ENCODE results near the gene MRTFB. TPM values are rescaled to one million over a fixed set of nuclear protein-coding genes. Genes with fewer than 3 reads are reported as not detected.

Gene MRTFB
- total RNA-seq, 4 donors from 2014 or later, result 37.8 to 82.7 (median 47.9) TPM

GRCh38 chr16:14304891-14305460 lies 233.9 kb downstream of the MRTFB start:
- Histone ChIP-seq H3K36me3 (no peaks in the 10 kb centered on the region), H3K4me1 (peaks cover 10 to 66% (median 24%) of the 10 kb centered on the region in 4 donors), H3K9me3 (no peaks in the 10 kb centered on the region), H3K4me3 (no peak overlapping the region), H3K27me3 (peaks cover 23% of the 10 kb centered on the region), H3K27ac (no peak overlapping the region)
- no peak for DNase-seq
- in situ Hi-C loops (cut with MboI; ENCODE audit: low pct_ligation_motif_present in 1 of 4, low pct_unique_long_range_greater_than_20kb in 1 of 4, low sequenced_read_pairs in 3 of 4) (loop anchor here in 2 of 4 donors (10.0 kb wide), 1 partner anchor 220 kb away; no protein-coding TSS in a partner anchor), intact Hi-C loops (cut with DNase I; ENCODE audit: low total_unique reads) (no loop called here)
- 62 to 84% methylated on average over 9 to 12 of the region's 12 CpGs for WGBS, 2 donors (ENCODE audit: low coverage in 1 of 2)
- no peak for TF ChIP-seq POLR2AphosphoS5 (IDR thresholded peaks at IDR 0.05)
- TF ChIP-seq, protein P1, sequence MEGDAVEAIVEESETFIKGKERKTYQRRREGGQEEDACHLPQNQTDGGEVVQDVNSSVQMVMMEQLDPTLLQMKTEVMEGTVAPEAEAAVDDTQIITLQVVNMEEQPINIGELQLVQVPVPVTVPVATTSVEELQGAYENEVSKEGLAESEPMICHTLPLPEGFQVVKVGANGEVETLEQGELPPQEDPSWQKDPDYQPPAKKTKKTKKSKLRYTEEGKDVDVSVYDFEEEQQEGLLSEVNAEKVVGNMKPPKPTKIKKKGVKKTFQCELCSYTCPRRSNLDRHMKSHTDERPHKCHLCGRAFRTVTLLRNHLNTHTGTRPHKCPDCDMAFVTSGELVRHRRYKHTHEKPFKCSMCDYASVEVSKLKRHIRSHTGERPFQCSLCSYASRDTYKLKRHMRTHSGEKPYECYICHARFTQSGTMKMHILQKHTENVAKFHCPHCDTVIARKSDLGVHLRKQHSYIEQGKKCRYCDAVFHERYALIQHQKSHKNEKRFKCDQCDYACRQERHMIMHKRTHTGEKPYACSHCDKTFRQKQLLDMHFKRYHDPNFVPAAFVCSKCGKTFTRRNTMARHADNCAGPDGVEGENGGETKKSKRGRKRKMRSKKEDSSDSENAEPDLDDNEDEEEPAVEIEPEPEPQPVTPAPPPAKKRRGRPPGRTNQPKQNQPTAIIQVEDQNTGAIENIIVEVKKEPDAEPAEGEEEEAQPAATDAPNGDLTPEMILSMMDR (IDR thresholded peaks at IDR 0.05), result no peak

- Histone ChIP-seq H3K27ac (peak overlapping the region; percentile 24 to 60 (median 48)), H3K4me1 (peaks cover 2 to 63% (median 22%) of the 10 kb centered on the region in 4 donors), H3K4me3 (no peak overlapping the region), H3K27me3 (peaks cover 23% of the 10 kb centered on the region), H3K9me3 (no peaks in the 10 kb centered on the region), H3K36me3 (no peaks in the 10 kb centered on the region)
- WGBS, 2 donors (ENCODE audit: low coverage in 1 of 2), result 86 to 94% methylated on average over 2 to 11 of the region's 11 CpGs
- intact Hi-C loops (cut with DNase I; ENCODE audit: low total_unique reads) (no loop called here), in situ Hi-C loops (cut with MboI; ENCODE audit: low pct_ligation_motif_present in 1 of 4, low pct_unique_long_range_greater_than_20kb in 1 of 4, low sequenced_read_pairs in 3 of 4) (loop anchor here in 2 of 4 donors (10.0 kb wide), 1 partner anchor 218 kb away; no protein-coding TSS in a partner anchor)
- TF ChIP-seq EP300 (IDR thresholded peaks at IDR 0.05; ENCODE audit: low read depth), result no peak
- no peak for DNase-seq
Measured at GRCh38 chr16:14306485-14307058, 235.5 kb downstream of the MRTFB start.

GRCh38 chr16:14307059-14307526 lies 236.0 kb downstream of the MRTFB start:
- no peak for TF ChIP-seq EP300 (IDR thresholded peaks at IDR 0.05; ENCODE audit: low read depth)
- TF ChIP-seq POLR2A (IDR thresholded peaks at IDR 0.05), result no peak
- no peak for TF ChIP-seq POLR2AphosphoS5 (IDR thresholded peaks at IDR 0.05)
- TF ChIP-seq, protein P1 (IDR thresholded peaks at IDR 0.05), result no peak
- 40 to 78% methylated on average over 1 to 10 of the region's 10 CpGs for WGBS, 2 donors (ENCODE audit: low coverage in 1 of 2)
- no peaks in the 10 kb centered on the region for H3K36me3 ChIP-seq
- H3K9me3 ChIP-seq, result no peaks in the 10 kb centered on the region
- no peak overlapping the region for H3K4me3 ChIP-seq
- in situ Hi-C loops (cut with MboI; ENCODE audit: low pct_ligation_motif_present in 1 of 4, low pct_unique_long_range_greater_than_20kb in 1 of 4, low sequenced_read_pairs in 3 of 4) (loop anchor here in 2 of 4 donors (10.0 kb wide), 1 partner anchor 218 kb away; no protein-coding TSS in a partner anchor), intact Hi-C loops (cut with DNase I; ENCODE audit: low total_unique reads) (no loop called here)
- H3K27ac ChIP-seq, result peak overlapping the region; percentile 24 to 60 (median 48)
- H3K4me1 ChIP-seq, result peaks cover 0 to 61% (median 20%) of the 10 kb centered on the region in 4 donors
- peaks cover 23% of the 10 kb centered on the region for H3K27me3 ChIP-seq
- no peak for DNase-seq

GRCh38 chr16:14307527-14308367 lies 236.6 kb downstream of the MRTFB start:
- Histone ChIP-seq H3K36me3 (no peaks in the 10 kb centered on the region), H3K27ac (peak overlapping the region; percentile 39 to 60 (median 56)), H3K27me3 (peaks cover 17% of the 10 kb centered on the region), H3K4me3 (no peak overlapping the region), H3K4me1 (peaks cover 0 to 57% (median 20%) of the 10 kb centered on the region in 4 donors), H3K9me3 (no peaks in the 10 kb centered on the region)
- in situ Hi-C loops (cut with MboI; ENCODE audit: low pct_ligation_motif_present in 1 of 4, low pct_unique_long_range_greater_than_20kb in 1 of 4, low sequenced_read_pairs in 3 of 4), result loop anchor here in 2 of 4 donors (10.0 kb wide), 1 partner anchor 217 kb away; no protein-coding TSS in a partner anchor
- TF ChIP-seq EP300 (IDR thresholded peaks at IDR 0.05; ENCODE audit: low read depth) (no peak), POLR2A (IDR thresholded peaks at IDR 0.05) (no peak), POLR2AphosphoS5 (IDR thresholded peaks at IDR 0.05) (no peak)
- TF ChIP-seq, protein P1 (IDR thresholded peaks at IDR 0.05), result no peak
- intact Hi-C loops (cut with DNase I; ENCODE audit: low total_unique reads), result no loop called here
- no peak for DNase-seq
- WGBS, 2 donors (ENCODE audit: low coverage in 1 of 2), result 83 to 100% methylated on average over 1 to 23 of the region's 23 CpGs
